Stimulated activated CD4-positive, alpha-beta T cell treated with anti-CD3 and anti-CD28 coated beads, Interleukin-4, amount 100 ng/mL, for 4 hours (primary cell): Measurements from ENCODE around the gene PCDHA5.
"Not testable (repeated sequence)": the region's sequence is repeated elsewhere in the genome, so short reads cannot be mapped to it uniquely, and the experiment has no call there.

ENCODE experiments used
- DNase-seq, 2 experiments: peaks; one replicate each; pipeline ENCODE4 v3.0.0-alpha.2; 2020

Gene PCDHA5

GRCh38 chr5:140827704-140828361 is 6.4 kb downstream of the PCDHA5 start, which contains the start of gene PCDHA6:
Gene PCDHA6, plus strand, starts transcription at chr5:140827960. Its CDS starts 132 bp downstream, at chr5:140828092.
- DNase-seq = no peak

GRCh38 chr5:140828362-140828737 is 6.9 kb downstream of the PCDHA5 start:
- no peak for DNase-seq

- not testable (repeated sequence) for DNase-seq
These were observed 8.4 kb downstream of the PCDHA5 start for GRCh38 chr5:140829511-140830501.

GRCh38 chr5:140833993-140834392 is 12.6 kb downstream of the PCDHA5 start, which contains the start of gene PCDHA7:
Gene PCDHA7, plus strand, starts transcription at chr5:140834269. Its CDS starts 115 bp downstream, at chr5:140834384.
- no peak for DNase-seq

- DNase-seq = not testable (repeated sequence)
These were observed 13.1 kb downstream of the PCDHA5 start for GRCh38 chr5:140834439-140835008.

GRCh38 chr5:140835622-140836510 is 14.5 kb downstream of the PCDHA5 start:
- DNase-seq = no peak

GRCh38 chr5:140840978-140841962 is 19.9 kb downstream of the PCDHA5 start, which contains the start of gene PCDHA8:
Gene PCDHA8, plus strand, starts transcription at chr5:140841187. Its CDS starts 135 bp downstream, at chr5:140841322.
- DNase-seq = no peak

- no peak for DNase-seq
These were observed 21.7 kb downstream of the PCDHA5 start for GRCh38 chr5:140842798-140843733.

- DNase-seq = not testable (repeated sequence)
These were observed 27.0 kb downstream of the PCDHA5 start, which contains the start of gene PCDHA9 for GRCh38 chr5:140848139-140849102. Gene PCDHA9, plus strand, starts transcription at chr5:140848382. Its CDS starts 114 bp downstream, at chr5:140848496.

- DNase-seq = not testable (repeated sequence)
These were observed 28.6 kb downstream of the PCDHA5 start for GRCh38 chr5:140849831-140850634.

GRCh38 chr5:140855772-140856674 is 34.6 kb downstream of the PCDHA5 start, which contains the start of gene PCDHA10:
Gene PCDHA10, plus strand, starts transcription at chr5:140855897. Its CDS starts 152 bp downstream, at chr5:140856049.
- DNase-seq = no peak

GRCh38 chr5:140857177-140857986 is 36.0 kb downstream of the PCDHA5 start:
- no peak for DNase-seq

- DNase-seq = no peak
These were observed 36.5 kb downstream of the PCDHA5 start for GRCh38 chr5:140857987-140858240.

- DNase-seq = no peak
These were observed 41.3 kb downstream of the PCDHA5 start for GRCh38 chr5:140862441-140863295.
